Astrocyte of the cerebellum (primary cell): Measurements from ENCODE around the gene IL17A.

ENCODE experiments used
- DNase-seq: peaks from one replicate; pipeline ENCODE4 v3.0.0-alpha.2; 2011; ENCODE audit warnings: low read depth
- H3K4me3 ChIP-seq: 2 replicates; pipeline ENCODE4 v1.5.1; 2011; ENCODE audit warnings: mild to moderate bottlenecking, low read depth, low read length, moderate library complexity
- CTCF ChIP-seq: IDR thresholded peaks from 2 replicates; pipeline ENCODE4 v1.5.1; 2012; ENCODE audit warnings: low read length, low read depth, moderate library complexity, mild to moderate bottlenecking; ENCODE audit errors: missing control alignments
- in situ Hi-C: cut with HindIII; loops from 2 replicates; pipeline ENCODE4 v1.10.0; 2017; ENCODE audit warnings: low sequenced_read_pairs

The IL17A gene

GRCh38 chr6:52216932-52217575, 30.9 kb downstream of the IL17A start:
- H3K4me3 ChIP-seq, result no peak overlapping the region
- DNase-seq, result no peak
- TF ChIP-seq CTCF, result no peak
- in situ Hi-C loops, result no loop called here

- no peak for TF ChIP-seq CTCF
- no peak for DNase-seq
- in situ Hi-C loops, result no loop called here
- H3K4me3 ChIP-seq, result no peak overlapping the region
Measured at GRCh38 chr6:52217761-52218160, 31.6 kb downstream of the IL17A start.

- TF ChIP-seq CTCF, result no peak
- in situ Hi-C loops, result no loop called here
- H3K4me3 ChIP-seq, result no peak overlapping the region
- DNase-seq, result no peak
Measured at GRCh38 chr6:52221302-52221701, 35.1 kb downstream of the IL17A start.

- no peak for DNase-seq
- in situ Hi-C loops, result no loop called here
- TF ChIP-seq CTCF, result no peak
- H3K4me3 ChIP-seq, result no peak overlapping the region
Measured at GRCh38 chr6:52227495-52227894, 41.3 kb downstream of the IL17A start.

GRCh38 chr6:52230685-52231084, 44.5 kb downstream of the IL17A start:
- in situ Hi-C loops, result no loop called here
- no peak for DNase-seq
- H3K4me3 ChIP-seq, result no peak overlapping the region
- TF ChIP-seq CTCF, result no peak

GRCh38 chr6:52231406-52232127, 45.4 kb downstream of the IL17A start:
- no peak for DNase-seq
- in situ Hi-C loops, result no loop called here

More at GRCh38 chr6:52231406-52232127, 45.4 kb downstream of the IL17A start:
- no peak for TF ChIP-seq CTCF
- no peak overlapping the region for H3K4me3 ChIP-seq
